Measurements from ENCODE around the gene GTSF1L.

Gene GTSF1L

DNA sequence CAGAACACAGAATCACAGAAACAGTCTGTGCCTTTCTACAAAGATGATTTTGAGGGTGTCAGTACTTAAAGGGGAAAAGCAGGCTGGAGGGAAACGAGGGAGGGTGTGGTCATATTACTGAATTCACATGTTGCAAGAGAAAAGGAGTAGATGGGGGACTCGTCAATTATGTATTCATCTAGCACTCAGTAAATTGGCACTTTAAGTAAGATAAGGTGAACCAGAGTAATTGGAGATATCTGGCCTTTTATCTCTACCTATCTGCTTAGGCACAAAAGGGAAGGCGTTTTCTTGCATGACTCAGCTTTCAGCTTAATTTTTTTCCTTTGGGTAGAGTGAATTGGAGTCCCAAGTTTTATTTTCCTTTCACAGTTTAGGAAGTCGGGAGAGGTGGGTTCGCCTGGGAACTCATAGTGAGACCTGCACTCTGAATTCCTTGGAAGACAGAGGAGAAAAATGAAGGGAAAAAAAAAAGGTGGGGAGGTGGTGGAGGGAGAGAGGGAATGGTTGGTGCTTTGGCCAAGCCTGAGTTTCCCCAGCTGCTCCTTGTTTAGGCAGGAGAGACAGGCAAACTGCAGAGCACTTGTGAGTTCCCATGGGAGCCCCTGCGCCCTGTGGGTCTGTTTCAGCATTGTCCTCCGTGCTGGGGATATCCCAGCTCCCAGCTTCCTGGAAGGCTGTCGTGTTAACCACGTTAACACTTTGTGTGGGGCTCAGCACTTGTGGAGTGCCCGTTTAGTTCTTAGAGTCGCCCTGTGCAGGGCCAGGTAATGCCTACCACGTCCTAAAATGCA is 19.7 kb upstream of the GTSF1L start:
- no peak for DNase-seq (ENCODE audit: low read depth in 3 of 3)

DNA sequence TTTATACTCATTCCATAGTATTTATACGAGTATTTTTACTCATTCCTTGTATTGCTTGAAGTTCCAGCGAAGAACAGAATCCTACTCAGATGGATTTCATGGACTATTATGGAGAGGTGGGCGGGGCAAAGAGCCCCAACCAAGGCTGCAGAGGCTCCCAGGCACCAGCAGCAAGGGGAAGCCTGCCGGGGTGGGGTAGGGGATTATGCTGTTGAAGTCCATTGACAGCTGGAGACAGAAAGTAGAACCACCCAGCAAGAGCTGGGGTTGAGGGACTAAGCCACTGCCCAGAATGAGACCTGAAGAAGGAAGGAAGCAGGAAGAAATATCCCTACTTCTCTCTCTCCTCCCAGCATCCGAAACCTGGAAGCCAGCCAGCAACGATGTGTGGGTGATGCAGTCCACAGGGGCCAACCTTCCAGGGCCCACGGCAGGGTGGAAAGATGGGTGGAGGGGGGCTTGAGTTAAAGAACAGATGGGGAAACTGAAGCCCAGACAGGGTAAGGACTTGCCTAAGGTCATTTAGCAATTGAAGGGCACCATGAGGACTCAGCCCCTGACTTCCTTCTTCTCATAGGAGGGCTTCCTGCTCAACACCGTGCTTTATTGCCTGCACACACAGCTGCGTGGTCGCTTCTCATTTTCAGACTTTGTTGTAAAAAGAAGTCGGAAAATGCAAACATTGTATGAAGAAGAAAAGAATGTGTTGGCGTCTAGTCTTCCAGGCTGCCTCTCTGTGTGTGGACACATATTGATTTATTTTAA is 18.3 kb upstream of the GTSF1L start:
- no peak for DNase-seq (ENCODE audit: low read depth in 3 of 3)

DNA sequence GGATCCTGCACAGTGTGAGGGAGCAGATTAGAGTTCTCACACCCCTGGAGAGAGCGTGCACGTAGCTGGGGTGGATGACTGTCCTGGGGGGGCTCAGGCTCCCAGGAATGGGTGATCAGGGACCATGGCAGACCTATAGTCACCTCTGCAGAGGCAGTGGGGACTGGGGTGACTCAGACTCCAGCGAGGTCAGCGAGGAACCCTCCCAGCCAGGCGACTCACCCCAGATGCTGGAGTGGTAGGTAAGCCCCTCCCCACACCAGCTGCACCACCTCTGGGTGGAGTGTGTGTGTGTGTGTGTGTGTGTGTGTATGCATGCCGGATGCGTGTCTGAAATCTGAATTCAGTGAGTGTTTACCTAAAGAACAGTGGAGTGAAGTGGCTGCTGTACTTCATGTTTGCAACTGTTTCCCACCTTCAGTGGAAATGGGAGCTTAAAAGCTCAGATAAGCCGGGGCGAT is 17.4 kb upstream of the GTSF1L start:
- peak in 1 of 3 experiments; percentile 21 for DNase-seq (ENCODE audit: low read depth in 3 of 3)

DNA sequence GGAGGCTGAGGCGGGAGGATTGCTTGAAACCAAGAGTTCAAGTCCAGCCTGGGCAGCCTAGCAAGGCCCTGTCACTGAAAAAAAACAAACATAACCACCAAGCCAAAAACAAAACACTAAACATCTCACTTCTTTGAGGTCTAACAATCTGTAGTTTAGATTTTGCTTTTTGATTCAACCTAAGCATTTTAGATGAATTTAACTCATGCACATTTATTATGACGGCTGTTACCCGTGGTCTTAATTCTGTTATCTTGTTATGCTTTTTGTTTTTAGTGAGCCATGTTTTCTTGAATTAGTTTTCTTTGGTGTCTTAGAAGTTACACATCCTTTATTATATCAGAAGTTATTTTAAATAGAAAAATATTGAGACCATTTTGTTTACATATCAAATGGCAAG is 13.8 kb upstream of the GTSF1L start:
- no peak for DNase-seq (ENCODE audit: low read depth in 3 of 3)

DNA sequence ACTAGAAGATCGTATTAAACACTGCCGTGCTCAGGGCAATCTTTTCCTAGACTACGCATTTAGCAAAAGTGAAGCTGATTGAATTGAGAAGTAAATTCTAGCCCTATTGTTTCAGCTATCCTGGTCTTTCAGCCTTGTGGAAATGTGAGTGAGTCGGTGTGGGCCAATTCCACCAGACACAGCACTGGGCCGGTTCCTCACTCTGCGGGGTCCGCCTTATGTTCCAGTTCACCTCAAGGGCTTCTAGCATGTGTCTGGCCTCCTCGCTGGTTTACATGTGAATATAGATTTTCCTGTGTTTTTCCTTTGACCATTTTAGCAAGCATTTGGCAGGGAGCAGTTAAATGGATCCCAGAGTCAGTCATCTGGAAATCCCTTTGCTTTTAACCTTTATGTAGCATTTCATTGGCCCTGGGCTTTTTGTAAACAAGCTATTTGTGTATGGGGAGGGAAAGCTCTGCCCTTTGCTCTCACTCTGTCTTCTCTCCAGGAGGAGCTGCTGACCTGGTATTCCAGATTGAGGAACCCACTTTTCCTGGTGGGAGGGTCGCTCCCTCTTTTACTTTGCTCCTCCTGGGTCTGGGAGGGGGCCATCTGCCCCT is 12.4 kb upstream of the GTSF1L start:
- DNase-seq (ENCODE audit: low read depth in 3 of 3): no peak

DNA sequence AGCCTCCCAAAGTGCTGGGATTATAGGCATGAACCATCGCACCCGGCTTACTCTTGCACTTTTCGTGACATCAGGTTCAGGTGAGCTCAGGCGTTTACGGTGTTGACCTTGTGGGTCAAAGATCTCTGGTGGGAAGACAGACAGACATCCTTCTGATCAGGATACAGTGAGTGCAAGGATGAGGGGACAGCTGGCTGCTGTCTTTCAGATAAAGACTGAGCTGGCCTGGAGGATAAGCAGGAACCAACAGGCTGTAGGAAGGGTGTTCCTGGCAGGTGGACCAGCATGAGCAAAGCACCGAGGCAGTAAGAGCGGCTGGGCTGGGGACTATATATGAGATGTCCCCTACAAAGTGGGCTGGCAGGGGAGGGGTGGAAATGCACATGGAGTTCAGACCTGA is 11.1 kb upstream of the GTSF1L start:
- no peak for DNase-seq (ENCODE audit: low read depth in 3 of 3)

DNA sequence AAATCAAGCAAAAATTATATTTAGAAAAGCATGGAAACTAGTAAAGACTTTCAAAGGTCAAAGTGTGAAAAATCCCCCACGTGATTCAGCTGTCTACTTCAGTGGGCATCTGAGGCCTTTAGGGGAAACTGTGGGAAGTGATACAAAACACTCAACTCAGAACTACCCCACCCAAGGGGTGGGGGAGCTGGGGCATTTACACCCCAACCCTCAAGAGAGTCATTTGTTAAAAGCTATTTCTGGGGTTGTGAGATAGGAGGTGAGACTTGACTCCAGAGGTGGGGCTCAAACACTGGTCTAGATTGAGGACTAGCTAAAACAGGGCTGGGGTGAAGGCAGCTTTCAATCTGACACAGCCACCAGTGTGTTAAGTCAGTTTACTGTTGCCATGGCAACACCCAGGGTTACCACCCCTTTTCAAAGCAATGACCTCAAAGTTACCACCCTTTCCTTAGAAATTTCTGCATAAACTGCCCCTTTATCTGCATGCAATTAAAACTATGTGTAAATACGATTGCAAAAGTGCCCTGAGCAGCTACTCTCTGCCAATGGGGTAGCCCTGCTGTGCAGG is 9.9 kb upstream of the GTSF1L start:
- peak in 1 of 3 experiments; percentile 28 for DNase-seq (ENCODE audit: low read depth in 3 of 3)

DNA sequence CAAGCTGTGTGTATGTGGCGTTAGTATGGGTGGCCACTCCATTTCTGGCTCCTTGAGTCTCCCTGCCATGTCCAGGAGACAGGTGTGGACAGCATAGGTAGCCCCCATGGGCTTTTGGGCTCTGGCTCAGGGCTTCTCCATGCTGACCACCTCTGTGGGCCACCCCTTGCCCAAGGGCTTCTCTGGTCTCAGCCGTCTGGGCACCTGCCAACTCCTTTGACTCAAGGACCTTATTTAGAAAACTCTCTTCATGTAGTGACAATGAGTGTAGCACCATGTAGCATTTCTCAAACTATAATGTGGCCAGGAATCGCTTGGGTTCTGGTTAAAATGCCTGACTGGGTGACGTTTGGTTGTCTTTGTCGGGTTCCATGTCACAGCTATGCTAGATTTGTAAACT is 5.1 kb upstream of the GTSF1L start:
- DNase-seq (ENCODE audit: low read depth in 3 of 3): no peak

DNA sequence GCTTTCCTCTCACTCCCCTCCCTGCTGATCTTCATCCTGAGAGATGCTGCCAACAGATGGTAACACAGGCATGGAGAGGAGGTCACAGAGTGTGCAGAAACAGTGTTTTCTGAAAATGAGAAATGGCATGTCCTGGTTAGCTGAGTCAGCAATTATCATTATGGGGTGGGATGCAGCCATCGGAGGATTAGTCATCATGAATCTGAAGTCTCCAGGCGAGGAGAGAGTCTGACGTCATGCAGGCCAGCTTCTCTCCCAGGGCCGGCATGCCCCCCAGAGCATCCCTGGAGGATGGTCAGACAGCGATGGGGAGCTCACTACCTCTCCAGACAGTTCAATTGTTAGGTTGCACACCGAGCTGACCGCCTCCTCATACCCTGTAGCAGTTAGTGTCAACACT is 4.7 kb upstream of the GTSF1L start:
- no peak for DNase-seq (ENCODE audit: low read depth in 3 of 3)

DNA sequence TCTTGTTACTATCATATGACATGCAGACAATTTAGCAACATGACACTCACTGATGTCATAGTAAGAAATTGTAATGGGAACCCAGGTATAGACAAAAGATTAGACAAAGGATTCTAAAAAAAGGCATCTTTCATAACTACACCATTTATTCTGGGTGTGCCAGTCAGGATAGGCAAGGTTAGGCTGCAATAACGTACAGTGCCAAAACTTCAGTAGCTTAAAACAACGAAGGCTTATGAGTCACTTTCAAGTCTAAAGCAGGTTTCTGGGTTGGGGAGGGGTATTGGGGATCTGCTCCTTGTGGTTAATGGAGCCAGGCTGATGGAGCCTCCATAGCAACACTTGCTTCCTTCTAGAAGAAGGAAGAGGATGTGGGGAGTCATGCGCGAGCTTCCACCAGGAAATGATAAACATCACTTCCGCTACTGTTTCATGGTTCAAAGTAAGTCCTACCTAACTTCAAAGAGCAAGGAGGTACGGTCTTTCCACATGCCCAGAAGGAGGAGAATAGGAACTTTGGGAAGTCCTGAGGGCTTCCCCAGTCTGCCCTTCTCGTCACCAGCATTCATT is 2.0 kb upstream of the GTSF1L start:
- no peak for DNase-seq (ENCODE audit: low read depth in 3 of 3)

DNA sequence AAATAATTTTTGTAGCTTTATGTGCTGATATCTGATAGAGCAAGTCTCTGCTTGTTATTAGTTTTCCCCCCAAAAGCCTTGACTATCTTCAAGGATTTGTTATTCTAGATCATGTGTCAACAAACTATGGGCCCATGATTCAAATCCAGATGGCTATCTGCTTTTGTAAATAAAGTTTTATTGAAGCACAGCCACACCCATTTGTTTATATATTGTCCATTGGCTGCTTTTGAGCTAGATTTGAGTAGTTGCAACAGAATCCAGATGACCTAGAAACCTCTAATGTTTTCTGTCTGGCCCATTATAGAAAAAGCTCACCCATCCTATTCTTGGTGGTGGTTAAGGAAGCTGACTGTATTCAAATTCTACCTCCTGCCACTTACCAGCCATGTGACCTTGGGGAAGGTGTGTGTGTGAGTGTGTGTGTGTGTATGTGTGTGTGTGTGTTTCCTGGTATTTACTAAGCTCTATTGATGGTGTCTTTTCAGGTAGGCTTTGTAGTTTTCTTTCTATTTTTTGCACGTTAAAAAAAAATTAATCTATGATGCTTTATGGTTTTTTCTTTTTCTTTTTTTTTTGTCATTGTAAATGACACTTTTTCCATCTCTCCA is 1.3 kb upstream of the GTSF1L start:
- no peak for DNase-seq (ENCODE audit: low read depth in 3 of 3)

DNA sequence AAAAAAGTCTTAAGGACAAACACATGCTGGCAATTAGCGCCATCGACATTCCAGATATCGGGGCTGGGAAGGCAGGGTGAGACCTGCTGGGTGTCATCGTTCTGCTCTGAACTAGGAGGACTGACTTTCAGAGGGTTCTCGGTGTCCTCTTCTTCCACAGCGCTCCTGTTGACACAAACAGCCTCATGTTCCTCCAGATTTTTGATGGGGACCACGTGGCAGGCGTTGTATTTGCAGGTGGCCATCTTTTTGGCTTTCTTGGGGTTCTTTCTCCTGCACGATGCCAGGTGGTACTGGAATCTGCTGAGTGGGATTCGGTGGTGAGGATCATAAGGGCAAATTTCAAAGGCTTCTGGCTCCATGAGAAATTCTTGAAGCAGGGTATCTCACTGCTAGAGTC is 469 bp downstream of the GTSF1L start:
- no peak for DNase-seq (ENCODE audit: low read depth in 3 of 3)

DNA sequence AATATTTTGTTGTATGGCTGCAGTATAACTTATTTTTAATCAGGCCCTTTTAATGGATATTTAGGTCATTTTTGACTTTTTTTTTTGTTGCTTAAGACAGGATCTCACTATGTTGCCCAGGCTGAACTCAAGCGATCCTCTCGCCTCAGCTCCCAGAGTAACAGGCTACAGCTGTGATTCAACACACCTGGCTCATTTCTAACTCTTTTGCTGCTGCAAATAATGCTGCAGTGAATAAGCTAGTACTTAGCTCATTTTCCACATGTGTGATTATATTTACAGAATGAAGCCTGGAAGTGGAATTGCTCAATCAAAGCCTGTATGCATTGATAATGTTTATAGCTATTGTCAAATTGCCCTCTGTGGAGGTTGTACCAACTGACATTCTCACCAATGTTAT is 1.1 kb downstream of the GTSF1L start:
- DNase-seq (ENCODE audit: low read depth in 3 of 3): no peak

DNA sequence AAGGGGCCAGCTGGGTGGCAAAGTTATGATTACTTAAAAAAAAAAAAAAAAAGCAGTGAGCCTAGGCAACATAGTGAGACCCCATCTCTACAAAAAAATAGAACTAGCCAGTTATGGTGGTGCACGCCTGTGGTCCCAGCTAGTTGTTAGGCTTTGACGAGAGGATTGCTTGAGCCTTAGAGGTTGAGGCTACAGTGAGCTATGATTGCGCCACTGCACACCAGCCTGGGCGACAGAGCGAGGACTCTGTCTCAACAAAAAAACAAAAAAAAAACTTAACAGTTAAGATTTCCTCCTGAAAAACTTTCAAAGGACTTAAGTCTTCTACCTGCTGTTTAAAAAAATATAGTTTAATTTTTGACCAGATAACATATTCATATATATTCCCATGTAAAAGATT is 2.4 kb downstream of the GTSF1L start:
- no peak for DNase-seq (ENCODE audit: low read depth in 3 of 3)

DNA sequence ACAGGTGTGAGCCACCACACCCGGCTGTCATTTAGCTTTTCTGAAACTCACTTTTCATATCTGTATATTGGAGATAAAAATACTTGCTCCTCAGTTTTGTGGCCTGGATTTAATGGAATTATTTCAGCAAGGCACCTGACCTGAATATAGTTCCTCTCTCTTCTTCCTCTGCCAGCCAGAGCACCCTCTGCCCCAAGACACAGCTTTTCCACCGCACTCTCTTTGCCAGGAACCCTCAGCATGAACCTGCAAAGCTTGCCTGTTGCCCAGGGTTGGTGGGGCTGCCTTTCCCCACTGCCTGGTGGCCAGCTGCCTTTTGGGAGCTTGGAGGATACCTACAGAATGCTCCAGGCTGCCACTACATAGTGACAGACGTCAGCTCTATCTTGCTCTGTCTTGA is 3.1 kb downstream of the GTSF1L start:
- no peak for DNase-seq (ENCODE audit: low read depth in 3 of 3)

DNA sequence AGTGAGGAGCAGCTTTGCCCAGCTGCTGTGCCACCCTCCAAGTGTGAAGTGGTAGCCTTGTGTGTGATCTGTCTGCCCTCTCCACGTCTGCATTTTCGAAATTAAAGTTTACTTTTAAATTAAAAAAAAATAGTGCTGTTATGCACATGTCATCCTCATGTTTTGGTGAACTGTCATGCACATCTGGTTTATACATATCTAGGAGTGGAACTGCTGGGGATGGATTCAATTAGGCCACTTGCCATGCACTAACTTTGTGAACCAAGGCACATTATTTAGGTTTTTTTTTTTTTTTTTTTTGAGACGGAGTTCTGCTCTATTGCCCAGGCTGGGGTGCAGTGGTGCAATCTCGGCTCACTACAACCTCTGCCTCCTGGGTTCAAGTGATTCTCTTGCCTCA is 3.6 kb downstream of the GTSF1L start:
- DNase-seq (ENCODE audit: low read depth in 3 of 3): no peak

DNA sequence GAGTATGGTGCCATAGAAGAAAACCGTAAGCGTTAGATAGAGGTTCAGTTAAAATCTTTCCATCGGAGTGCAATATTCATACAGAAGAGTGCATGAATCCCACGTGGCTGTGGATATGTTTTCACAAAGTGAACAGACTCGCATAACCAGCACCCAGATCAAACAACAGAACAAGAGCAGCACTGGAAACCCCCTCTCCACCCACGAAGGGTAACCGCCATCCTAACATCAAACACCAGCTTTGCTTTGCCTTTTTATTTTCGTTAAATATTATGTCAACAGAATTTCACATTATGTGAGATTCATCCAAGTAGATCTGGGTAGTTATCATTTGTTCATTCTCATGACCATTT is 4.7 kb downstream of the GTSF1L start:
- peak; percentile 14 to 35 (median 34) for DNase-seq (ENCODE audit: low read depth in 3 of 3)

DNA sequence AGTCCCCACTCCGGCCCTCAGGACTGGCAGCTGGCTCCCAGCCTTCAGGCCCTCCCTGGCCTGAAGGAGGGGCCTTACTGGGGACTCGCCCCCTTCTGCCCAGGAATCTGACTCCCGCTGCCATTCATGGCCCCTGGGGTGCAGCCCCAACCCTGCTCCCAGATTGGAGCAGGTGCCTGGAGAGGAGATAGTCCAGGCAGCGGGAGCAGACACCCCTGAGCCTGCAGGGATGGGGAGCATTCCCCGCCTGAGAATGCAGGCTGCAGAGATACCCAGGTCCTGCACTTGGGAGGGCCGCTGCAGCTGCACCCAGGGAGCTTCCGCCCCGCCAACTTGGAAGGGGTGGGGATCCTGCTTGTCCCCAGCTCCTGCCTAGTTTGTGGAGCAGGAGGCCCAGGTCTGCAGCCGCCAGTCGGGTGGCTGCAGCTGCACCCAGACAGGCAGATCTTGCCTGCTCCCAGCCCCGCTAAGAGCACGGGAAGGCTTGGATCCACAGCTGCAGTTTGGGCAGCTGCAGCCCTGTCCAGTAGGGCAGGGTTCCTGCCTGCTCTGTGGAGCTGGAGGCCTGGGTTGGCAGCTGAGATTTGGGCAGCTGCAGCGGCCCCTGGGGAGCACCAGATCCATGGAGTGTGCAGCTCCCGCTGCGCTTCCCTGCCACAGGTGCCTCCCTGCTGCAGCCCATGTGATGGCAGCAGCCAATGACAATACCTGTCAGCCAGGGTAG is 5.2 kb downstream of the GTSF1L start:
- peak in 1 of 3 experiments; percentile 12 for DNase-seq (ENCODE audit: low read depth in 3 of 3)

DNA sequence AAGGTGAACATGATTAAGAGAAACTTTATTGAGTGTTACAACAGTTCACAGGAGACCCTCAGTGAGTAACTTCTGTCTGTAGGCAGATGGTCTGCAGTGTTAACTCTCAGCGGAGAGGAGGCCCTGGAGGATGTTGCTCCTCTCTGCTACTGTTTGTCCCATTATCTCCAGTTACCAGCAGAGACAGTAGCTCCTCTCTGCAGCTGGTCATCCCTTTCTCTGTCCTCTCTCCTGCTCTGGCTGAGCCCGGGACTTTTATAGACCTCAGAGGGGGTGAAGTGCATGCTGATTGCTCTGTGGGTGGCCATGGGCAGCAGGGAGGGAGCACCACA is 5.7 kb downstream of the GTSF1L start:
- DNase-seq (ENCODE audit: low read depth in 3 of 3): no peak

DNA sequence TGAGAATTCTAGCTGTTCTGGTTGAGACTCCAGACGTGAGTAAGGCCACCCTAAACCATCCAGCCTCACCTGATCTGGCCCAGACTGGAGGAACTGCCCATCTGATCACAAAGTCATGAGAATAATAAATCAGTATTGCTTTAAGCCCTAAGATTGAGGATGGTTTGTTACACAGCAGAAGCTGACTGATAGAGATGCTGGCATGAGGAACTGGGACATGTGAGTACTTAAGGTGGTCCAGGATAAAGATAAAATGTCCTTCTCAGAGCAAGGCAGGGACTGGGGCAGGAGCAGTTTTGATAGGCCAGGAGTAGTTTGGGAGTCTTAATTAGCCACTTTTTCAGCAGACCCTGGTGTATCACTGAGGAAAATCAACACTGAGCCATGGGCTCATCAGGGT is 6.8 kb downstream of the GTSF1L start:
- DNase-seq (ENCODE audit: low read depth in 3 of 3): no peak

DNA sequence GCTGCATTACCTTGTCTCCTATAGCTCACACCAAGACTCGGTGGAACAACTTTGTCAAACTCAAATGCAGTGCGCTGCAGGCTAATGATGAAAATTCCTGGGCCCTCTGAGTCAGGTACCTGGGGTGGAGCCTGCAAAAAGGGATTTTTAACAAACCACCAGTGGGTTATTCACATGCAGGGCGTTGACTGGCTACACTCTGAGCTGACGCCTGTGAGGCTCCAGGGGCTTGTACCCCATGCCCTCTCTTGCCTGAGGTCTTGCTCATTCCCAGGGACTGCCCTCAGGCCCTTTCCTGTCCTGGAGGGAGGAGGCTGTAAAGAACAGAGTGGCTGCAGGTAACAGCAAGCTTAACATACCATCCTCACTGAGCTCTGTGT is 9.2 kb downstream of the GTSF1L start:
- DNase-seq (ENCODE audit: low read depth in 3 of 3): no peak

Measured in stimulated activated CD4-positive, alpha-beta T cell treated with anti-CD3 and anti-CD28 coated beads, TNF-alpha, amount 100 ng/mL, for 24 hours (primary cell).